HL-60 (cell line): ENCODE measurements around the gene SLC38A11.

Experiments used
- DNase-seq, 2 experiments: peaks; one replicate each; pipeline ENCODE4 v3.0.0-alpha.2; 2010 to 2020; ENCODE audit warnings: low read depth in 1 of 2, low spot score in 1 of 2
- H3K27ac ChIP-seq: fragments of 250-450 bp; sonication (Bioruptor Pico); replicated peaks from 2 replicates; pipeline ENCODE4 v1.5.1; 2020; ENCODE audit warnings: mild to moderate bottlenecking, moderate library complexity
- H3K27me3 ChIP-seq: fragments of 250-450 bp; sonication (Bioruptor Pico); 2 replicates; pipeline ENCODE4 v1.5.1; 2021; ENCODE audit warnings: mild to moderate bottlenecking, moderate library complexity; ENCODE audit not compliant: insufficient read depth, poor library complexity, severe bottlenecking
- H3K4me3 ChIP-seq: replicated peaks from 2 replicates; pipeline ENCODE4 v1.5.1; 2011; ENCODE audit warnings: mild to moderate bottlenecking, control low read depth, low read length; ENCODE audit not compliant: insufficient read depth
- CTCF ChIP-seq: IDR thresholded peaks from one replicate; pipeline ENCODE4 v1.5.1; 2011; ENCODE audit warnings: low read length, control low read depth, inconsistent platforms; ENCODE audit not compliant: insufficient read depth
- GABPA ChIP-seq: IDR thresholded peaks from 2 replicates; pipeline ENCODE4 v1.6.1; 2012; ENCODE audit warnings: low read depth
- POLR2AphosphoS5 ChIP-seq: IDR thresholded peaks from 2 replicates; pipeline ENCODE4 v1.6.1; 2012; ENCODE audit warnings: low read depth
- REST ChIP-seq: IDR thresholded peaks from 2 replicates; pipeline ENCODE4 v1.6.1; 2012; ENCODE audit warnings: low read depth; ENCODE audit not compliant: insufficient replicate concordance
- SPI1 ChIP-seq: IDR thresholded peaks from 2 replicates; pipeline ENCODE4 v1.6.1; 2012; ENCODE audit warnings: low read depth, mild to moderate bottlenecking, borderline replicate concordance

Gene SLC38A11

GRCh38 chr2:164948540-164948939 lies 6.8 kb downstream of the SLC38A11 start:
- no peak for DNase-seq
- no peak overlapping the region for H3K27ac ChIP-seq
- TF ChIP-seq GABPA (no peak), POLR2AphosphoS5 (no peak), SPI1 (no peak), CTCF (no peak), REST (no peak)
- H3K27me3 ChIP-seq: no peaks in the 10 kb centered on the region
- no peak overlapping the region for H3K4me3 ChIP-seq

- Histone ChIP-seq H3K27me3 (no peaks in the 10 kb centered on the region), H3K27ac (no peak overlapping the region), H3K4me3 (no peak overlapping the region)
- no peak for DNase-seq
- no peak for TF ChIP-seq GABPA
- TF ChIP-seq CTCF: no peak
- no peak for TF ChIP-seq SPI1
- no peak for TF ChIP-seq REST
- no peak for TF ChIP-seq POLR2AphosphoS5
Observed at GRCh38 chr2:164947281-164947680, 8.0 kb downstream of the SLC38A11 start.

GRCh38 chr2:164943289-164943688 lies 12.0 kb downstream of the SLC38A11 start:
- Histone ChIP-seq H3K4me3 (no peak overlapping the region), H3K27me3 (no peaks in the 10 kb centered on the region), H3K27ac (no peak overlapping the region)
- TF ChIP-seq SPI1: no peak
- TF ChIP-seq GABPA: no peak
- TF ChIP-seq POLR2AphosphoS5: no peak
- no peak for TF ChIP-seq CTCF
- no peak for TF ChIP-seq REST
- DNase-seq: no peak
